ENCODE data around the gene TNFAIP1.

Gene TNFAIP1

DNA sequence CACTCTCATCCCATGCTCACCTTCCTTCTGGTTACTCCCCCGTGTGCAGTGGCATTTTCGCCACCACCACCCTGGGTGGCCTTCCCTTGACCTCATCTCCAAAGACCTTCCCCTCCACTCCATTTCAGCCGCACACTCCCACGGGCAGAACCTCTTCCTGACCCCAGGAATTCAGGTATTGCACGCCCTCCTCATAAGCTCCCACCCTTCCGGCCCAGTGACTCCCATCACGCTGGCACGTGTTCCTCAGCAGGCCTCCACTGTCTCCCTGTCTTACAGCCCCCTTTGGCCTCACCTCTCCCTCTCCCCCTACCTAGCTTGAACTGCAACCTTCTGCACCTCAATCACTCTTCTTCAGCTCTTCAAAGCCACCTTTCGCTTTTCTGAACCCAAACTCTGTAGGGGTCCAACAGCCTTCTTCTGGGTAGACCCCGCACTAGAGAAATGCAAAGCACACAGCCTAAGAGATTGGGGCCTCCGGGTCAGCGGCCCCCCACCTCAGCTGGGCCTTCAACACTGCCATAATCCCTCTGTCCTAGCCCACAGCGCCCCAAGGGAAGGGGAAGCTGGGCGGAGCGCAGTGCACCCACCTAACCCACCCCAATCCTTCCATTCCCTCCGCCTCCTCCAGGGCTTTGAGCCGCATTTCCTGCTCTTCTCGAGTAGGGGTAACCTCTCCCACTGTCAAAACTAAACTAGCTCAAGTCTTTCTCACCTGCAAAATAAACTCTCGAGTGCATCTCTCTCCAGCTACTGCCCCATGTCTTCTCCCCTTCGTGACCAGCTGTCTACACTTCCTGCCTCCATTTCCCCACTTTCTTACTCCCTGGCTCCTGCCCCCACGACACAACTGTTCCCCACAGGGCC lies 18.2 kb upstream of the TNFAIP1 start:
- no peak for DNase-seq (ENCODE audit: extremely low spot score)
- TF ChIP-seq FOXA1 (IDR thresholded peaks at IDR 0.05), result no peak
- ChIA-PET CTCF (interaction anchor here (0.7 to 1.1 kb wide), 2 partner anchors 18 to 800 kb away, joined by 3 read pairs; partner anchors contain the start of genes IFT20 and TNFAIP1), POLR2A (interaction anchor here (0.7 to 4.9 kb wide), 3 partner anchors 14 to 77 kb away, joined by 3 to 46 read pairs (median 25); partner anchors contain the start of genes IFT20 and TNFAIP1)

DNA sequence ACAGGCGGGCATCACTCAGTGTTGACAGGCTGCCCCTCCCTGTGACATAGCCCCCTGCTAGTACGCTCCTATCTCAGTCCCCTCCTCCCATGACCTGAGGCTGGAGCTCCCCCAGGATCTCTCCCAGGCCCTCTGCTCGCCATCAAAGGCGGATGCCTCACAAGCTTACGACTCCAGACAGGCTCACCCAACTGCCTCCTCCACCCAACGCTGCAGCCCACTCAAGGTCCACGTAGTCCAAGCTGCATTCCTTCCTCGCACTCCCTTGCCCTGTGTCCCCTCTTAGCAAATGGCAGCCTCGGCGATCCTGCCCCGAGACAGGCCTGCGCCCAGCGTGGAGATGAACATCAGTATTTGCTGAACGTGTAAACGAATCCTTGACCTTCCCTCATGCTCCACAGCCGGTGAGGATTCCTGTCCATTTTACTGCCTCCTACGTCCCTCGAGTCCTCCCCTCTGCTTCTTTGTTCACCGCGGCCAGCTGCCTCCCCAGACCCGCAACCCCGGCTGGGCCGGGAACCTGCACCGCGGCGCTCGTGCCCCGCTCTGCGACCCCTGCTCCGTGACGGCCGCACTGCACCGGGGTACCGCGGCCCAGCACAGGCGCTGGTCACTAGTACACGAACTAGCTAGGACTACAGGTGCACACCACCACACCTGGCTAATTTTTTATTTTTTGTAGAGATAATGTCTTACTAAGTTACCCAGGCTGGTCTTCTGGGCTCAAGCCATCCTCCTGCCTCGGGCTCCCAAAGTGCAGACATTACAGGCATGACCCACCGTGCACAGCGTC lies 17.4 kb upstream of the TNFAIP1 start:
- TF ChIP-seq BHLHE40 (IDR thresholded peaks at IDR 0.05; ENCODE audit: borderline replicate concordance), result no peak
- no peak for TF ChIP-seq SP1 (IDR thresholded peaks at IDR 0.05)
- TF ChIP-seq LEF1 (IDR thresholded peaks at IDR 0.05; ENCODE audit: borderline replicate concordance), result no peak
- no peak for TF ChIP-seq TARDBP (IDR thresholded peaks at IDR 0.05)
- TF ChIP-seq SUZ12 (IDR thresholded peaks at IDR 0.05), result no peak
- no peak for TF ChIP-seq ELF4 (IDR thresholded peaks at IDR 0.05)
- no peak for TF ChIP-seq FOXA1 (IDR thresholded peaks at IDR 0.05)
- TF ChIP-seq ARNT (IDR thresholded peaks at IDR 0.05), result no peak
- ChIA-PET POLR2A (interaction anchor here (0.7 to 4.9 kb wide), 4 partner anchors 13 to 76 kb away, joined by 3 to 46 read pairs (median 14); partner anchors contain the start of genes IFT20, POLDIP2 and TNFAIP1), CTCF (interaction anchor here (1.1 kb wide), 1 partner anchor 18 kb away, joined by 3 read pairs; the partner anchor contains the start of genes IFT20 and TNFAIP1)
- DNase-seq (ENCODE audit: extremely low spot score), result peak; percentile 11

DNA sequence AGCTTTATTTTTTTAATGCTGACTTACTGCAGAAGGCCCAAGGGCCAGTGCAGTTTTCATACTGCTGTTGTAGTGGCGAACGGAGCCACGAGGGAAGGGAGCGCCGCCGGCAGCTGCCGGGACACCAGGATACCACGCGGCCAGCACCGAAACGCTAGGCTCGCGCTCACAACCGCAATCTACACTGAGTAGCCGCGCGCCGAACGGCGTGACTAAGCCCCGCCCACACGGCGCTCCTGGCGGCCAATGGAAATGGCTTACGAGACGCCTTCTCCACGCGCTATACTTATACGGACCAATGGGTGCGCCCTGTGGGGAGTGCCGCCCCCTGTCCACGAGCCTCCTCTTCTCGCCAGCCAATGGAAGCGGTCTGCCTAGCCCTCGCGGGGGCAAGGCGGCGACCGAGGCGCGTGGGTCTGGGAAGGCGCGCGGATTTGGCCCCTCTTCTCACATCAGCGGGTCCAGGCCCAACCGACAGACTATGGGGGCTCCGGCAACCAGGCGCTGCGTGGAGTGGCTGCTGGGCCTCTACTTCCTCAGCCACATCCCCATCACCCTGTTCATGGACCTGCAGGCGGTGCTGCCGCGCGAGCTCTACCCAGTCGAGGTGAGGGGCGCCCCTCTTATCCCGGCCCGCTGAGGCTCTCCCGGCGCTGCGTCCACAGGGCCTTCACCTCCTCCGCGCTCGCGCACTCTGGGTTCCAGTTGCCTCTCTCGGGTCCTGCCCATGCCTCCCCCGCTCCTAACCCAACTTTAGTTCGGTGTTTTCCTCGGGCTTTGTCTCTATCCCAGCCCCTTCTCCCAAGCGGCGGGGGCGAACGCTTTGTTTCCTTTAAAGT lies 16.6 kb upstream of the TNFAIP1 start, which contains the start of gene TMEM97:
TMEM97 (plus strand) TSS at position 442 of the 839 bp plus-strand sequence; CDS start at position 482, 40 bp downstream.
- DNase-seq (ENCODE audit: extremely low spot score), result peak; percentile 85
- TF ChIP-seq FOXM1 (IDR thresholded peaks at IDR 0.05; ENCODE audit: borderline replicate concordance) (no peak), L3MBTL2 (conservative IDR thresholded peaks at IDR 0.05) (peak; percentile 84), NFRKB (IDR thresholded peaks at IDR 0.05) (no peak)
- CTCF ChIA-PET, result interaction anchor here (1.1 kb wide), 1 partner anchor 85 kb away, joined by 3 read pairs; no protein-coding TSS in a partner anchor
- POLR2A ChIA-PET, result interaction anchor here (0.8 to 4.9 kb wide), 8 partner anchors 12 to 87 kb away, joined by 3 to 46 read pairs (median 4); partner anchors contain the start of genes IFT20, POLDIP2 and TNFAIP1

DNA sequence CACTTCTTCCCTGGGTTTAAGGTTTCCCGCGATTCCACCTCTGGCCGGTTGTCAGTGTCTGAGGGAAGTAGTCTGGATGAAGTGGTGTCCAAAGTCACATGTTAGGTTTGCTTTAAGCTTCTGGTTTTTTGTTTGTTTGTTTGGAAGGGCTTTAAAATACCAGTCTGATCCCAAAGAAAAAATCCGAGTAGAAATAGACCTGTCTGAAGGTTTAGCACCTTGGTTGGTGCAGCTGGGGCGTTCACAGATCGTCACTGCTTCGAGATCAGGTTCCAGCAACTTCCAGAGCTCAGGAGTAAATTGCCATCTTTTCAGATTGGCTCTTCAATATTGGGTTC lies 16.0 kb upstream of the TNFAIP1 start:
- ChIA-PET POLR2A (interaction anchor here (0.8 to 4.9 kb wide), 7 partner anchors 11 to 86 kb away, joined by 3 to 46 read pairs (median 4); partner anchors contain the start of genes IFT20 and TNFAIP1), CTCF (interaction anchor here (1.1 kb wide), 1 partner anchor 86 kb away, joined by 3 read pairs; no protein-coding TSS in a partner anchor)
- TF ChIP-seq LEF1 (IDR thresholded peaks at IDR 0.05; ENCODE audit: borderline replicate concordance), result no peak
- TF ChIP-seq SUZ12 (IDR thresholded peaks at IDR 0.05), result no peak
- TF ChIP-seq, protein P1, sequence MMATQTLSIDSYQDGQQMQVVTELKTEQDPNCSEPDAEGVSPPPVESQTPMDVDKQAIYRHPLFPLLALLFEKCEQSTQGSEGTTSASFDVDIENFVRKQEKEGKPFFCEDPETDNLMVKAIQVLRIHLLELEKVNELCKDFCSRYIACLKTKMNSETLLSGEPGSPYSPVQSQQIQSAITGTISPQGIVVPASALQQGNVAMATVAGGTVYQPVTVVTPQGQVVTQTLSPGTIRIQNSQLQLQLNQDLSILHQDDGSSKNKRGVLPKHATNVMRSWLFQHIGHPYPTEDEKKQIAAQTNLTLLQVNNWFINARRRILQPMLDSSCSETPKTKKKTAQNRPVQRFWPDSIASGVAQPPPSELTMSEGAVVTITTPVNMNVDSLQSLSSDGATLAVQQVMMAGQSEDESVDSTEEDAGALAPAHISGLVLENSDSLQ (IDR thresholded peaks at IDR 0.05), result no peak
- TF ChIP-seq ZNF384 (IDR thresholded peaks at IDR 0.05), result no peak
- no peak for TF ChIP-seq ELF4 (IDR thresholded peaks at IDR 0.05)
- no peak for TF ChIP-seq NFRKB (IDR thresholded peaks at IDR 0.05)
- no peak for TF ChIP-seq L3MBTL2 (conservative IDR thresholded peaks at IDR 0.05)
- no peak for TF ChIP-seq TARDBP (IDR thresholded peaks at IDR 0.05)
- TF ChIP-seq FOXK2 (IDR thresholded peaks at IDR 0.05), result no peak
- no peak for TF ChIP-seq FOXA1 (IDR thresholded peaks at IDR 0.05)
- no peak for TF ChIP-seq ARNT (IDR thresholded peaks at IDR 0.05)
- no peak for TF ChIP-seq CTBP1 (IDR thresholded peaks at IDR 0.05; ENCODE audit: borderline replicate concordance)
- no peak for TF ChIP-seq HDGF (IDR thresholded peaks at IDR 0.05; ENCODE audit: borderline replicate concordance)
- no peak for TF ChIP-seq BHLHE40 (IDR thresholded peaks at IDR 0.05; ENCODE audit: borderline replicate concordance)
- no peak for TF ChIP-seq FOXM1 (IDR thresholded peaks at IDR 0.05; ENCODE audit: borderline replicate concordance)
- no peak for TF ChIP-seq SP1 (IDR thresholded peaks at IDR 0.05)
- no peak for DNase-seq (ENCODE audit: extremely low spot score)

DNA sequence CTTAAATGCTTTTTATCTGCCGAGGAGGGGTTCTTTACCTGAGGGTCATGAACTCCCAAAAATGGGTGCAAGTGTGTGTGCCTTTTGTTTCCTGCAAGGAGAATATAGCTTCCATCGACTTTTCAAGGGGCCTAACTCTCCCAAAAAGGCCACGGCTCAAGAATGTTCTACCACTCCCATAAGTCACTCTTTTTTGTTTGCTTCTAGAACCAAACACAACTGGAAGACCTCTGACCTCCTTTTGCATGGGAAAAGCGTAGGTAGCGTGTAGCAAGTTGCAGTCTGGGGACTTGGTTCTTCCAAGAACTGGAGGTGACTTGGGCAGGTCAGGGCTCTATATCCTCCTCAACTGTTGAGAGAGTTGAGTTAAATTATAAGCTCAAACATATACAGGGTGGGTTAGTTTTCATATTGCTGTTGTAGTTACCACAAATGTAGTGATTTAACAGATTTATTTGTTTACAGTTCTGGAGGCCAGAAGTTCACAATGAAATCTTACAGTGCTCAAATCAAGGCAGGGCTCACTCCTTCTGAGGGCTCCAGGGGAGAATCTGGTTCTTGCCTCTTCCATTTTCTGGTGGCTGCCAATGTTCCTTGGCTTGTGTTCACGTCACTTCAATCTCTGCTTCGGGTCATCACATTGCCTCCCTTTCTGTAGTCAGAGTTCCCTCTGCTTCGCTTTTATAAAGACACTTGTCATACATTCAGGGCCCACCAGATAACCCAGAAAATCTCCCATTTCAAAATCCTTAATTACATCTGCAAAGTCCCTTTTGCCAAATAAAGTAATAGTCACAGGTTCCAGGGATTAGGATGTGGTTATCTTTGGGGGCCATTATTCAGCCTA lies 15.1 kb upstream of the TNFAIP1 start:
- ChIA-PET POLR2A (interaction anchor here (1.0 to 4.9 kb wide), 5 partner anchors 10 to 87 kb away, joined by 3 to 46 read pairs (median 4); partner anchors contain the start of genes IFT20 and TNFAIP1), CTCF (interaction anchor here (1.1 to 1.6 kb wide), 2 partner anchors 15 to 87 kb away, joined by 3 to 8 read pairs; partner anchors contain the start of genes IFT20 and TNFAIP1)
- TF ChIP-seq L3MBTL2 (conservative IDR thresholded peaks at IDR 0.05), result no peak
- no peak for TF ChIP-seq LEF1 (IDR thresholded peaks at IDR 0.05; ENCODE audit: borderline replicate concordance)
- TF ChIP-seq ARNT (IDR thresholded peaks at IDR 0.05), result no peak
- DNase-seq (ENCODE audit: extremely low spot score), result no peak

DNA sequence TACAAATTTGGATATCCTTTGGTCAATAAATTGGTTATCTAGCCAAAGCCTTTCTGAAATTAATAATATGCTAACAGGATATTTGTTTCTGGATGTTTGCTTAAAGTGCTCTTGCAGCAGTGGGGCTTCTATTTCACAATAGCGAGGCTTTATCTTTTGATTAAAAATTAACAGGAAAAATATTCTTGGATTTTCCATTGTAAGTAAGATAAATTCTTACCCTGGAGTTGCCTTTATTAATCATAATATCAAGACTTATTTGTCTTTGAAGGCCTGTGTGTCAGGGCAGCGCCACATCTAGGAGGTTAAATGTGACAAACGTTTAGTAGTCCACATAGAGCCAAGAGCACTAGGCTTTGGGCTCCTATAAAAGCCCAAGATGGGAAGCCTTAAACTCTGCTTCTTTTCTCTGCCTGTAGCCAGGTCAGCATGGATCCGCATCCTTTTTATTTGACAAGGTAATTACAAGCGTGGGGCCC lies 11.3 kb upstream of the TNFAIP1 start:
- ChIA-PET POLR2A (interaction anchor here (3.8 kb wide), 1 partner anchor 11 kb away, joined by 20 read pairs; the partner anchor contains the start of genes IFT20 and TNFAIP1), CTCF (no interaction called here)
- TF ChIP-seq L3MBTL2 (conservative IDR thresholded peaks at IDR 0.05), result no peak
- TF ChIP-seq SUZ12 (IDR thresholded peaks at IDR 0.05), result no peak
- TF ChIP-seq CTBP1 (IDR thresholded peaks at IDR 0.05; ENCODE audit: borderline replicate concordance), result no peak
- no peak for TF ChIP-seq ZNF384 (IDR thresholded peaks at IDR 0.05)
- TF ChIP-seq ELF4 (IDR thresholded peaks at IDR 0.05), result no peak
- no peak for TF ChIP-seq ARNT (IDR thresholded peaks at IDR 0.05)
- TF ChIP-seq FOXK2 (IDR thresholded peaks at IDR 0.05), result no peak
- TF ChIP-seq LEF1 (IDR thresholded peaks at IDR 0.05; ENCODE audit: borderline replicate concordance), result no peak
- no peak for TF ChIP-seq BHLHE40 (IDR thresholded peaks at IDR 0.05; ENCODE audit: borderline replicate concordance)
- no peak for TF ChIP-seq TARDBP (IDR thresholded peaks at IDR 0.05)
- TF ChIP-seq HDGF (IDR thresholded peaks at IDR 0.05; ENCODE audit: borderline replicate concordance), result no peak
- no peak for TF ChIP-seq NFRKB (IDR thresholded peaks at IDR 0.05)
- TF ChIP-seq FOXA1 (IDR thresholded peaks at IDR 0.05), result no peak
- TF ChIP-seq SP1 (IDR thresholded peaks at IDR 0.05), result no peak
- no peak for TF ChIP-seq FOXM1 (IDR thresholded peaks at IDR 0.05; ENCODE audit: borderline replicate concordance)
- TF ChIP-seq, protein P1 (IDR thresholded peaks at IDR 0.05), result no peak
- DNase-seq (ENCODE audit: extremely low spot score), result no peak
